Eye (tissue), 1 donor: ENCODE data around the gene ZSCAN22.
"Not testable (repeated sequence)": the region's sequence is repeated elsewhere in the genome, so short reads cannot be mapped to it uniquely, and the experiment has no call there.

ENCODE experiments used
- DNase-seq: peaks from one replicate; pipeline ENCODE4 v3.0.0-alpha.2; 2015

The ZSCAN22 gene

GRCh38 chr19:58318297-58318696, 8.5 kb upstream of the ZSCAN22 start:
- no peak for DNase-seq

DNA sequence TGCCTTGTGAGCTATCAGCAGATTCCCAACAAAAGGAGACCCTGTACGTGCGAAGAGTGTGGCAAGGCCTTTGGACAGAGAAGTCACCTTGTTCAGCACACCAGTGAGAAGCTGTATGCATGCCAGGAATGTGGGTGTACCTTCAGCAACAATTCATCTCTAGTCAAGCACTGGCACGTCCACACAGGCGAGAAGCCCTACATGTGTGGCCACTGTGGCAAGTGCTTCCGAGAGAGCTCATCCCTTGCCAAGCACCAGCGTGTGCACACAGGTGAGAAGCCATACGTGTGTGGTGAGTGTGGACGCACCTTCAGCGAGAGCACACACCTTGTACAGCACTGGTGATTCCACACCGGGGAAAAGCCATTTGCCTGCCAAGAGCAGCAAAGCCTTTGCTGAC, 7.6 kb upstream of the ZSCAN22 start:
- DNase-seq, result no peak

DNA sequence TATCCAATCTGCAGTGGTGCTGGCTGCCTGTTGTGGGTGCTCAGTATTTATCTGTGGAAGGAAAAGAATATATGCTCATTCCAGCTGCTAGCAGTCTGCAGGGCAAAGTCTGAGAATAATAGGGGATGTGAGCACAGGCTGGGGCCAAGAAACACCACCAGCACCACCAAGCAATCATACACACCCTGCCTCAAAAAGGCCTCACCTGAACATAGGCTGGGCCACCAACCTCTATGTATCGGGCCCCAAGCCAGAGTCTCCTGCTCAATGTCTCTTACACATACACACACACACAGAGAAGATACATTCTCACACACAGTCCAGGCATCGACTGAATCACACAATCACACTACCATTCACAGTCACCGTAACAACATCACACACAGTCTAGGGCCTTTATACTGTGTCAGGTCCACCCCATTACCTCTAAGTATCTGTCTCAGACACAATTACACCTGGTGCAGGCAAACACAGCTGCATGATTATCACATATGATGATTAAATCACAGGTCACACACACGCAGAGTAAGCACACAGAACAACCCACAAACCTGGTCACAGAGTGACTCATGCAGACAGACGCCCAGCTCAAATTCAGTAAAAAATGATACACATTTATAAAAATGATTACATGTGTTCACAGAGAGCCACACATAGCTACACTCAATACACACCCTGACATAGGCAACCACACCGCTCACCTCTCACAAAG, 1.3 kb upstream of the ZSCAN22 start:
- DNase-seq, result no peak

DNA sequence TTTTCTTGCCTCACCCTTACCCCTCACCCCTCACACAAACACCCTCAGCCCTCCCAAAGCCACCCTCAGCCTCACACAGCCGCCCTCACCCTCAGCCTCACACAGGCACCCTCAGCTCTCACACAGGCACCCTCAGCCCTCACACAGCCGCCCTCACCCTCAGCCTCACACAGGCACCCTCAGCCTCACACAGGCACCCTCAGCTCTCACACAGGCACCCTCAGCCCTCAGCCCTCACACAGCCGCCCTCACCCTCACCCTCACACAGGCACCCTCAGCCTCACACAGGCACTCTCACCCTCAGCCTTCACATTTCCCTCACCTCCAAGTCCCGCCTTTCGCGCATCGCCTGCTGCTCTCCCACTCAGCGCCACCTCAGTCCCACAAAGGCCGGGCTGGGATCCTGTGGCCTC, 287 bp upstream of the ZSCAN22 start:
- DNase-seq, result no peak

- DNase-seq, result no peak
Observed at GRCh38 chr19:58328999-58329398, 2.2 kb downstream of the ZSCAN22 start.

DNA sequence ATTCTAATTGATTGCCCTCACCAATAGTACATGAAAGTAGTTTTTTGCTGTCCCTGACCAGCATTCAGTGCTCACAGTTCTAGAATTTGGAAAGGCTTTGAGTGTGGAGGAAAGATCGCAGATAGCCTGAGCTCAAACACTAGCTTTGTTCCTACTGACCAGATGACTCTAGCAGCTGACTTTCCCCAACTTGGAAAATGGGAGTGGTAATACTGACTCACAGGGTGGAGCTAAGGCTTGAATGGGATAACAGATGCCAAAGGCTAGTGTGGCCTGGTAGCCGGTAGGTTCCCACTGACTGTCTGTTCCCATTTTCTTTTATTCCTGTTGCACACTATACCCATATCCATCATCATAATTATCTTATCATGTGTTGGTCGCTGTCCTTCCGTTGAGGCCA, 3.7 kb downstream of the ZSCAN22 start:
- DNase-seq, result no peak

GRCh38 chr19:58332697-58333096, 5.9 kb downstream of the ZSCAN22 start:
- no peak for DNase-seq

GRCh38 chr19:58334691-58335249, 8.0 kb downstream of the ZSCAN22 start:
- no peak for DNase-seq

DNA sequence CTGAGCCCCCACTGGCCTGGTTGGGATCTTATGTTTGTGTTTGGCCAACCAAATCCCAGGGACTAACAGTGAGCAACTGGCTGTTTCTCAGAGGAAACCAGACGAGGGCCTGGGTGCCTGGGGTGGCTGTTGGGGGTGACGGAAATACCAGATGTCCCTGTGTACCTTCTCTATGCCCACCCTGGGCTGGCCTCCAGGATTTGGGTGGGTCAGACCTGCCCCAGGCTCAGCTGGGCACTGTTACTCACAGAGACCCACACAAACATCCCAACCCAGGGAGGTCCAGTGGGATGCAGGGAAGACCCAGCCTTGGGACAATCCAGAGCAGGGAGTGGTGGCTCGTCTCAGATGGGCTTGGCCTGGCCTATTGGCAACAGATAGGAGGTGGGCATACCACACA, 8.8 kb downstream of the ZSCAN22 start:
- no peak for DNase-seq

GRCh38 chr19:58336216-58336615, 9.4 kb downstream of the ZSCAN22 start:
- no peak for DNase-seq

DNA sequence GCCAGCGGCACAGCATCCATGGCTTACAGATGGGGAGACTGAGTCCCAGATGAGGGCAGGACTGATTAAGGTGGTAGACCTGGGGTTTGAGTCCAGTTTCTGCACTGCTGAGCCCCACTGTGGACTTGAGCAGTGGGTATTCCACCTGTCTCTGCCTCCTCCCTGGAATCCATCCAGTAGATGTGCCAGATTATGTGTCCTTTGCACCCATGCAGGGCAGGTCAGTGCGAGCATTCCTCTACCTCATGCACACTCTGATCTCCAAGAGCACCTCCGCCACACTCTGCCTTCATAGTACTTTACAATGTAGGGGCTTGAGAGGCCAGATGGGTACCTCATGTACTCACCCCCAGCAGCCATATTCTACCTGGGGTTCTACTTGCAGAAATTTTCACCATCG, 10.0 kb downstream of the ZSCAN22 start:
- DNase-seq, result no peak

DNA sequence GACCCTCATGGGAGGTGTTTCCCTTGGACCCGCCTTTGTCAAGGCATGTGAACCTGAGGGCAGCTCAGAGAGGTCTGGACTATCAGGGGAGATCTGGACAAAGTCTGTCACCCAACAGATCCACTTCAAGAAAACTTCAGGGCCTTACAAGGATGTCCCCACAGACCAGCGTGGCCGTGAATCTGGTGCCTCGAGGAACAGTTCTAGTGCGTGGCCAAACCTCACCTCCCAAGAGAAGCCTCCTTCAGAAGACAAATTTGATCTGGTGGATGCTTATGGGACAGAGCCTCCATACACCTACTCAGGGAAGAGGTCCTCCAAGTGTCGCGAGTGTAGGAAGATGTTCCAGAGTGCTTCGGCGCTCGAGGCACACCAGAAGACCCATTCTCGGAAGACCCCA, 11.5 kb downstream of the ZSCAN22 start:
- DNase-seq, result no peak

GRCh38 chr19:58338825-58339558, 12.2 kb downstream of the ZSCAN22 start:
- no peak for DNase-seq

DNA sequence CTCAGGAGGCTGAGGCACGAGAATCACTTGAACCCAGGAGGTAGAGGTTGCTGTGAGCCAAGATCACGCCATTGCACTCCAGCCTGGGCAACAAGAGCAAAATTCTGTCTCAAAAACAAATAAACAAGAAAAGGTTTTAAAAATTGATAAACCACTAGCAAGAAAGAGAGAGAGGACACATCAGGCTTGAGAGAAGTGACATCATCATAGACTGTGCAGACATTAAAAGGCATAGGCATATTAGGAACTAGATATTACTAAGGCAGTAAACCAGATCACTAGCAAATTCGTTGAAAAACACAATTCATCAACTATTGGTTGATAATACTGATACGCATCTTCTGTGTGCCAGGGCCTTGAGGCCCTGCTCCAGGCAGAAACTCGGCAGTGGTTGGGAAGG, 18.8 kb downstream of the ZSCAN22 start:
- no peak for DNase-seq

DNA sequence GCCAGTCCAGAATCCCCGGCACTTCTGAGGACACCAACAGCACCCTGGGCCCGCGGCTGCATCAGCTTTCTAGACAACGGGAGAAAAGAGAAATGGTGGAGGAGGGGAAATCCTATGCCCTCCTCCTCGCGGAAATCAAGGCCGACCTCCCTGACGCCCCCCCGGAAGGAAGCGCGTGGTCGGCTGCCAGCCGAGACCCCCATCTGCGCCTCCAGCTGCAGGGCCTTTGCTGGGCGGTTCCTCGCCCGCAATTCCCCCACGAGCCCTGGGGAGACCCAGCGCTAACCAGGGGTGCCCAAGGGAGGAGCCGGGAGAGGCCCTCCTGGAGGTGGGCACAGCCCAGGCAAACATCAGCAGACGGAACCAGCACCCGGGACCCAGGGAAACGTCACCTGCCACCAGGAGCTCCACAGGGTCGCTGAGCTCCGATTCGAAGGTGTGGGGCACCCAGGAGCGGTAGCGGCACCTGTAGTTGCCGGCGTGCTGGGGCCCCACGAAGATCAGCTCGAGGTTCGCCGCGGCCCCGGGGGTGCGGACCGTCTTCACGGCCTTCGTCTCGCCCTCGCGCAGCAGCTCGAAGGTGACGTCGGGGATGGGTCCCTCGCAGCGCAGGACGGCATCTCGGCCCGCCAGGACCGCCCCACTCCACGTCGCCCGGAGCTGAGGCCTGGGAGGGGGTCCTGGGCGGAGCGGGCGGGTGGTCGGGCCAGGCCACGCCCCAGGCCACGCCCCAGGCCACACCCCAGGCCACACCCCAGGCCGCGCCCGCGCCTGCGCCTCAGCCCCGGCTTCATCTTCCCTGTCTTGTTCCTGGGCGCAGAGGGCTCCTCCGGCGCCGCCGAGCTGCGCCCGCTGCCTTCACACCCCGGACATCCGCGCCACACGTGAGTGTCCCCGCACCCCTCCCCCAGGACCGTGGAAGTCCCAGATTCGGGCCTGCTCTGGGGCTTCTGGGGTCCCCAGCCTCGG, 20.5 kb downstream of the ZSCAN22 start:
- peak; percentile 79 for DNase-seq

DNA sequence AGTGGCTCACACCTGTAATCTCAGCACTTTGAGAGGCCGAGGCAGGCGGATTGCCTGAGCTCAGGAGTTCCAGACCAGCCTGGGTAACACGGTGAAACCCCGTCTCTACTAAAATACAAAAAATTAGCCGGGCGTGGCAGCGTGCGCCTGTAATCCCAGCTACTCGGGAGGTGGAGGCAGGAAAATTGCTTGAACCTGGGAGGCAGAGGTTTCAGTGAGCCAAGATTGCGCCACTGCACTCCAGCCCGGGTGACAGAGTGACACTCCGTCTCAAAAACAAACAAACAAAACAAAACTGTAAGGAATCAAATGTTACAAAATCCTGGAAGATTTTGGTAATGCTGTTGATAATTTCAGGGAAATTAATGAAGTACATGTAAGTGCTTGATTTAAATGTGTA, 21.3 kb downstream of the ZSCAN22 start:
- DNase-seq, result not testable (repeated sequence)

DNA sequence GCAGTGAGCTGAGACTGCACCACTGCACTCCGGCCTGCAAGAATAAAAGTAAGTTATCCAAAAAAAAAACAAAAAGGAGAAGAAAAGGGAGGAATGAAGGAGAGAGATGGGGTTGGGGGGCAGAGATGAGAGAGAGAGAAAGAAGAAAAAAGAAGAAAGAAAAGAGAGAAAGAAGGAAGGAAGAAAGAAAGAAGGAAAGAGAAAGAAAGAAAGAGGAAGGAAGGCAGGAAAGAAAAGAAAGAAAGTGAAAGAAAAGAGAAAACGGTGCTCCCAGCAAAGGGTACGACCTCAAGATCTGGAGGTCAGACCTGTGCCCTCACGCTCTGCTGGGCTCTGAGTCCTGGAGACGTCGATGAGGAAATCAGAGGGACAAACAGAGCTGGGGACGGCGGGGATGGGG, 22.8 kb downstream of the ZSCAN22 start:
- DNase-seq, result no peak

DNA sequence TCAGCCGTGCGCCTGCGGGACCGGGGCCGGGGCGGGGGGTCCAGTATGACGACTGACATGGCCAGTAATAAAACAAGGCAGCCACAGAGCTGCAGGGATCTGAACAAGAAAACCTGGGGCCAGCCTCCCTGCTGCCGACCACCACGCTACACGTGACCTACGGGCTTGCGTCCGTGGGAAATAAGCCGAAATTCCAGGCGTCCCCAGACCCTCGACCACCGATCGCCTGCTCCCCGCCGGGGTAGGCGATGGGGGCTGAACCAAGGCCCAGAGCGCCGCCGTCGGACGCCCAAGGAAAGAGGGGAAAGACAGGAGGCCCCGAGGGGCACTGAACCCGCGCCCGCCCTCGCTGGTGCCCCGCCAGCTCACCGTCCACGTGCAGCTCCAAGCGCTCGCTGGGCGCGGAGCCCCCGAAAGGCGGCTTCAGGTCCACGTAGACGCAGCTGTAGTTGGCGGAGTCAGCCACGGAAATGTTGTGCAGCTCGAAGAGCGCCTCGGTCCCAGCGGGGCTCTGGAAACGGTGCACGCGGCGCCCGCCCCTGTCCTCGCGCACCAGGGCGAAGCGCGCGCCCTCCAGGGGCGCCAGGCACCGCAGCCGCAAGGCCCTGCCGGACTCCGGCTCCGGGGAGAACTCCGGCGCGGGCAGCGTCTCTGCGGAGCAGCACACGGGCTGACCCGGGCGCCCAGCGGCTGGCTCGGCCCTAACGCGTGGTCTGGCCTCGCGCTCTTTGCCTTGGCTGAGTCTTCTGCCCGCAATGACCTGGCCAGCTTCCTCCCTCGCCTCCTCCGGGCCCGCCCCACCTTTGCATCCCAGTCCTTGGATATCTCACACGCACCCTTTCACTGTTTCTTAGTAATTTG, 23.4 kb downstream of the ZSCAN22 start:
- DNase-seq, result peak; percentile 61

DNA sequence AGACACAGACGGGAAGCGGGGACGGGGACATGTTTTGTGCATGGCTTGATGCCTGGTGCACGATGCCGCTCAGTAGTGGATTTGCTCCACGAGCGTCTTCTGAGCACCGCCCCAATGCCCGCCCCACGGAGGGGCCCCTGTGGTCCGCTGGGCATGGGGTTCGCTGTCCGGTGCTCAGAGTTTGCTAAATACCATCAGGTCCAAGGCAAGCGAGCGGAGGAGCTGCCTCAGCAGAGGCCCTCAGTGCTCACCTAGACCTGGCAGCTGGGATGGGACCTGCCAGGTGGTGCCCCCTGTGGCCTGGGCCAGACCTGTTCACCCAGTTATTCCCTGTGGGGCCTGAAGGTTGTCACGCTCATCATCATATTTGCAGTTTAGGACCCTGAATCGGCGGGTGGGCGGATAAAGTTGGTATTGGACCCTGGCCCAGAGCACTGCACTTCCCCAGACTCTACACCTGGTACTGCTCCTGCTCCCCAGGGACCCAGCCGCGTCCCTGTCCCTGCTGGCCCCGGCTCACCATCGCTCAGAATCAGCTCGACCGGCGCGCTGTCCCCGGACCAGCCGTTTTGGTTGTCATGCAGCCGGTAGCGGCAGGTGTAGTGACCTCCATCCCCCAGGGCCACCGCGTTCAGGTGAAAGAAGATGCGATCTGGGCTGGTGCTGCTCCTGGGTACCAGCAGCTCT, 24.2 kb downstream of the ZSCAN22 start:
- DNase-seq, result no peak

DNA sequence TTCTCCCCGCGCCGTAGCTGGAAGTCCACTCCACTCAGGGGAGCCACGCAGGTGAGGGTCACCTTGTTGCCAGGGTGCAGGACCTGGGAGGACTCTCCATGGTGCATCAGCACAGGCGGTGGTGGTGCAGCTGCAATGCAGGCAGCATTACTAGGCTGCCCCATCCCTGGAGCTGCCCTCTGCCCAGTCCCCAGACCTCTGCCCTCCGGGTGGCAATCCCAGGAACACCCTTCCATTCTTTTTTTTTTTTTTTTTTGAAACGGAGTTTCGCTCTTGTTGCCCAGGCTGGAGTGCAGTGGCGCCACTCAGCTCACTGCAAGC, 24.7 kb downstream of the ZSCAN22 start:
- no peak for DNase-seq

GRCh38 chr19:58351990-58352755, 25.4 kb downstream of the ZSCAN22 start:
- DNase-seq, result no peak
